ENCODE results near the gene MOGAT1.

- TF ChIP-seq, protein P1, sequence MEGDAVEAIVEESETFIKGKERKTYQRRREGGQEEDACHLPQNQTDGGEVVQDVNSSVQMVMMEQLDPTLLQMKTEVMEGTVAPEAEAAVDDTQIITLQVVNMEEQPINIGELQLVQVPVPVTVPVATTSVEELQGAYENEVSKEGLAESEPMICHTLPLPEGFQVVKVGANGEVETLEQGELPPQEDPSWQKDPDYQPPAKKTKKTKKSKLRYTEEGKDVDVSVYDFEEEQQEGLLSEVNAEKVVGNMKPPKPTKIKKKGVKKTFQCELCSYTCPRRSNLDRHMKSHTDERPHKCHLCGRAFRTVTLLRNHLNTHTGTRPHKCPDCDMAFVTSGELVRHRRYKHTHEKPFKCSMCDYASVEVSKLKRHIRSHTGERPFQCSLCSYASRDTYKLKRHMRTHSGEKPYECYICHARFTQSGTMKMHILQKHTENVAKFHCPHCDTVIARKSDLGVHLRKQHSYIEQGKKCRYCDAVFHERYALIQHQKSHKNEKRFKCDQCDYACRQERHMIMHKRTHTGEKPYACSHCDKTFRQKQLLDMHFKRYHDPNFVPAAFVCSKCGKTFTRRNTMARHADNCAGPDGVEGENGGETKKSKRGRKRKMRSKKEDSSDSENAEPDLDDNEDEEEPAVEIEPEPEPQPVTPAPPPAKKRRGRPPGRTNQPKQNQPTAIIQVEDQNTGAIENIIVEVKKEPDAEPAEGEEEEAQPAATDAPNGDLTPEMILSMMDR (conservative IDR thresholded peaks at IDR 0.05; ENCODE audit: low read depth, low read length), result no peak
- no peak for TF ChIP-seq EZH2 (IDR thresholded peaks at IDR 0.05; ENCODE audit: borderline replicate concordance, low read depth, low read length, poor library complexity, severe bottlenecking)
These were observed 19.6 kb upstream of the MOGAT1 start for GRCh38 chr2:222651718-222652418.

All from A673 (cell line).